ENCODE data around the gene TESK1. TPM values are rescaled to one million over a fixed set of nuclear protein-coding genes. Genes with fewer than 3 reads are reported as not detected.
"Not testable (repeated sequence)": the region's sequence is repeated elsewhere in the genome, so short reads cannot be mapped to it uniquely, and the experiment has no call there.

Gene TESK1
- total and polyA plus RNA-seq, 4 donors: 9.0 to 80.8 (median 44.0) TPM

DNA sequence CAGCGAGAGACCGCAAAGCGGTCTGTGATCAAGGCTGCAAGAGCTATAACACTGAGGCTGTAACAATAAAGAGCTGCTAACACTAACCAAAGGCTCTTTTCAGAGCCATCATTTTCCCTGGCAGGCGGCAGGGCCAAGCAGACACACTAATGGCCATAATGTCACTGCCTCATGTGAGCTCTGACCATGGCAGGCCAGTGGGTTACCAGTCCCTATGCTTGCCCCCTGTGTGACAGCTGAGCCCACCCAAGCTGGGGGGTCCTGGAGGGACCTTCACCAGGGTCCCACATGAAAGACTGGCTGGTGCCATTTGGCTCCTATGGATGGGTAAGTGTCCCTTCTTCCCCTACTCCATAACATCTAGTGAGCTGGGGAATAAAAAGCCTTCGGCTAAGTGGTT lies 29.6 kb upstream of the TESK1 start:
- H3K4me1 ChIP-seq (ENCODE audit: control insufficient read depth, insufficient read depth, low read length): no peaks in the 10 kb centered on the region
- H3K36me3 ChIP-seq (ENCODE audit: control insufficient read depth, insufficient read depth, low read length): no peaks in the 10 kb centered on the region
- H3K27ac ChIP-seq (ENCODE audit: low read depth, low read length): no peak overlapping the region
- no peak for DNase-seq (ENCODE audit: low read depth in 4 of 6, low spot score in 6 of 6)
- no peak overlapping the region for H3K4me3 ChIP-seq (ENCODE audit: low read depth, low read length)
- H3K9me3 ChIP-seq (ENCODE audit: control insufficient read depth, insufficient read depth, low read length): peaks cover 3% of the 10 kb centered on the region
- no peaks in the 10 kb centered on the region for H3K27me3 ChIP-seq (ENCODE audit: control insufficient read depth, insufficient read depth, low read length)
- 86% methylated on average over 5 of the region's 5 CpGs for WGBS (ENCODE audit: insufficient coverage)

DNA sequence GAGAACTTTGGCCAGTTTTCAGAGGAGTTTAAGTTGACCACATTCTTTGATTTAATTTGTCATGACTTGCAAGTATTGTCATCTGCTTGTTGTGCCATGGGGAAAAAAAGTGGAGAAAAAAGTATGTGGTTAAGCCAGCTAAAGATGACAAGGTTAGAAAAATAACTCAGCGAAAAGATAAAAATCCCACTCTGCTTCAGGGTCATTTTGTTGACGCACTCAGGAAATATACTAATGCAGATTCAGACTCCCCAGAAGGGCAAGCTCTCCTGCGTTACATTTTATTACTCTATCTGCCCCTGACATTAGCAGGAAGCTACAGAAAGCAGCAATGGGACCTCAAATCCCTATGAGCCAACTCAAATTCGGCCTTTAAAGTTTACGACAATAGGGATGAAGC lies 27.6 kb upstream of the TESK1 start:
- DNase-seq (ENCODE audit: low read depth in 4 of 6, low spot score in 6 of 6): no peak
- WGBS (ENCODE audit: insufficient coverage): no CpG with 5 or more reads among the region's 5 CpGs

DNA sequence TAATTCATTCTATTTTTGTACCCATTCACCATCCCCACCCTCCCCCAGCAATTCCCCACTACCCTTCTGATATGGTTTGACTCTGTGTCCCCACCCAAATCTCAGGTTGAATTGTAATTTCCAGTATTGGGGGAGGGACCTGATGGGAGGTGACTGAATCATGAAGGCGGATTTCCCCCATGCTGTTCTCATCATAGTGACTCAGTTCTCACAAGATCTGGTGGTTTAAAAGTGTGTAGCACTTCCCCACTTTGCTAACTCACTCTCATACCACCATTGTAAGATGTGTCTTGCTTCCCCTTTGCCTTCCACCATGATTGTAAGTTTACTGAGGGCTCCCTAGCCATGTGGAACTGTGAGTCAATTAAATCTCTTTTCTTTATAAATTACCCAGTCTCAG lies 25.9 kb upstream of the TESK1 start:
- Histone ChIP-seq H3K9me3 (ENCODE audit: control insufficient read depth, insufficient read depth, low read length) (peaks cover 6% of the 10 kb centered on the region), H3K27me3 (ENCODE audit: control insufficient read depth, insufficient read depth, low read length) (no peaks in the 10 kb centered on the region), H3K4me1 (ENCODE audit: control insufficient read depth, insufficient read depth, low read length) (no peaks in the 10 kb centered on the region), H3K27ac (ENCODE audit: low read depth, low read length) (no peak overlapping the region), H3K36me3 (ENCODE audit: control insufficient read depth, insufficient read depth, low read length) (no peaks in the 10 kb centered on the region), H3K4me3 (ENCODE audit: low read depth, low read length) (no peak overlapping the region)
- no CpG with 5 or more reads among the region's 1 CpG for WGBS (ENCODE audit: insufficient coverage)
- DNase-seq (ENCODE audit: low read depth in 4 of 6, low spot score in 6 of 6): no peak

More for the DNA sequence above, 27.6 kb upstream of the TESK1 start:
- no peaks in the 10 kb centered on the region for H3K27me3 ChIP-seq (ENCODE audit: control insufficient read depth, insufficient read depth, low read length)
- no peaks in the 10 kb centered on the region for H3K36me3 ChIP-seq (ENCODE audit: control insufficient read depth, insufficient read depth, low read length)
- H3K9me3 ChIP-seq (ENCODE audit: control insufficient read depth, insufficient read depth, low read length): peaks cover 6% of the 10 kb centered on the region
- no peaks in the 10 kb centered on the region for H3K4me1 ChIP-seq (ENCODE audit: control insufficient read depth, insufficient read depth, low read length)
- no peak overlapping the region for H3K4me3 ChIP-seq (ENCODE audit: low read depth, low read length)
- no peak overlapping the region for H3K27ac ChIP-seq (ENCODE audit: low read depth, low read length)

DNA sequence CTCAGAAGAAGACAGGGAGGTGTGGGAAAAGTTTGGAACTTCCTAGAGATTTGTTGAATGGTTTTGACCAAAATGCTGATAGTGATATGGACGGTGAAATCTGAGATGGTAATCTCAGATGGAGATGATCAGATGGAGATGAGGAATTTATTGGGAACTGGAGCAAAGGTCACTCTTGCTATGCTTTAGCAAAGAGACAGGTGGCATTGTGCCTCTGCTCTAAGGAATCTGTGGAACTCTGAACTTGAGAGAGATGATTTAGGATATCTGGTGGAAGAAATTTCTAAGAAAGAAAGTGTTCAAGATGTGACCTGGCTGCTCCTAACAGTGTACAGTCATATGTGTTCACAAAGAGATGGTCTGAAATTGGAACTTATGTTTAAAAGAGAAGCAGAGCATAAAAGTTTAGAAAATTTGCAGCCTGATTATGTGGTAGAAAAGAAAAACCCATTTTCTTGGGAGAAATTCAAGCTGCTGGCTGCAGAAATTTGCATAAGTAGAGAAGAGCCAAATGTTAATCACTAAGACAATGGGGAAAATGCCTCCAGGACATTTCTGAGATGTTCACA lies 25.3 kb upstream of the TESK1 start:
- H3K4me3 ChIP-seq (ENCODE audit: low read depth, low read length); H3K27ac ChIP-seq (ENCODE audit: low read depth, low read length); DNase-seq (ENCODE audit: low read depth in 4 of 6, low spot score in 6 of 6); H3K36me3 ChIP-seq (ENCODE audit: control insufficient read depth, insufficient read depth, low read length); H3K9me3 ChIP-seq (ENCODE audit: control insufficient read depth, insufficient read depth, low read length); H3K4me1 ChIP-seq (ENCODE audit: control insufficient read depth, insufficient read depth, low read length); H3K27me3 ChIP-seq (ENCODE audit: control insufficient read depth, insufficient read depth, low read length): not testable (repeated sequence)
- 75% methylated on average over 1 of the region's 1 CpG for WGBS (ENCODE audit: insufficient coverage)

DNA sequence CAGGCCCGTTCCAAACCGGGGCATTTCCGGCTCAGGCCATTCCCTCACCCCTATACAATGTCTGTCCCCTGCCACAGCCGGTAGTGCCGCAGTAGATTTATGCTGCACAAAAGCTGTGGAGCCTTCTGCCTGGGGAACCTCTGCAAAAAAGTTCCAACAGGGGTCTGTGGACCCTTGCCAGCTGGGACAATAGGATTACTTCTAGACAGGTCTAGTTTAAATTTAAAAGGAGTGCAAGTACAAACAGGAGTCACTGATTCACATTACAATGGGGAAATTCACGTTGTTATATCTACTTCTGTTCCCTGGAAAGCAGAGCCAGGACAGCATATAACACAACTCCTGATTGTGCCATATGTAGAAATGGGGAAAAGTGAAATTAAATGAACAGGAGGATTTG lies 21.5 kb upstream of the TESK1 start:
- 41% methylated on average over 5 of the region's 6 CpGs for WGBS (ENCODE audit: insufficient coverage)
- not testable (repeated sequence) for DNase-seq (ENCODE audit: low read depth in 4 of 6, low spot score in 6 of 6)

DNA sequence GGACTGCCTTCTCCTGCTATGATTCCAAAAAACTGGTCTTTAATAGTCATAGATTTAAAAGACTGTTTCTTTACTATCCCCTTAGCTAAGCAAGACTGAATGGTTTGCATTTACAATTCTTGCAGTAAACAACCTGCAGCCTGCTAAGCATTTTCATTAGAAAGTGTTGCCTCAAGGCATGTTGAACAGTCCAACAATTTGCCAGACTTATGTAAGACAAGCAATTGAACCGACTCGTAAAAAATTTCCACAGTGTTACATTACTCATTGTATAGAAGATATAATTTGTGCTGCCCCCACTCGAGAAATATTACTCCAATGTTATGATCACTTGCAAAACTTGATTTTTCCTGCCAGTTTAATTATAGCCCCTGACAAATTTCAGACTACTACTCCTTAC lies 20.4 kb upstream of the TESK1 start:
- H3K9me3 ChIP-seq (ENCODE audit: control insufficient read depth, insufficient read depth, low read length); H3K27ac ChIP-seq (ENCODE audit: low read depth, low read length); H3K27me3 ChIP-seq (ENCODE audit: control insufficient read depth, insufficient read depth, low read length); H3K36me3 ChIP-seq (ENCODE audit: control insufficient read depth, insufficient read depth, low read length); DNase-seq (ENCODE audit: low read depth in 4 of 6, low spot score in 6 of 6); H3K4me1 ChIP-seq (ENCODE audit: control insufficient read depth, insufficient read depth, low read length); H3K4me3 ChIP-seq (ENCODE audit: low read depth, low read length): not testable (repeated sequence)
- no CpG with 5 or more reads among the region's 3 CpGs for WGBS (ENCODE audit: insufficient coverage)

More for the DNA sequence above, 21.5 kb upstream of the TESK1 start:
- H3K27ac ChIP-seq (ENCODE audit: low read depth, low read length); H3K4me1 ChIP-seq (ENCODE audit: control insufficient read depth, insufficient read depth, low read length); H3K27me3 ChIP-seq (ENCODE audit: control insufficient read depth, insufficient read depth, low read length); H3K36me3 ChIP-seq (ENCODE audit: control insufficient read depth, insufficient read depth, low read length); H3K4me3 ChIP-seq (ENCODE audit: low read depth, low read length); H3K9me3 ChIP-seq (ENCODE audit: control insufficient read depth, insufficient read depth, low read length): not testable (repeated sequence)

DNA sequence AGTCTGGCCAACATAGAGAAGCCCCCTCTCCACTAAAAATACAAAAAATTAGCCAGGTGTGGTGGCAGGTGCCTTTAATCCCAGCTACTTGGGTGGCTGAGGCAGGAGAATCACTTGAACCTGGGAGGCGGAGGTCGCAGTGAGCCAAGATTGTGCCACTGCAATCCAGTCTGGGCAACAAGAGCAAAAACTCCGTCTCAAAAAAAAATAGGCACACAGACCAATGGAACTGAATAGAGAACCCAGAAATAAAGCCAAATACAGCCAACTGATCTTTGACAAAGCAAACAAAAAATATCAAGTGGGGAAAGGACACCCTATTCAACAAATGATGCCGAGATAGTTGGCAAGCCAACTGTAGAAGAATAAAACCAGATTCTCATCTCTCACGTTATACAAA lies 16.6 kb upstream of the TESK1 start:
- not testable (repeated sequence) for H3K27me3 ChIP-seq (ENCODE audit: control insufficient read depth, insufficient read depth, low read length); H3K4me1 ChIP-seq (ENCODE audit: control insufficient read depth, insufficient read depth, low read length); H3K27ac ChIP-seq (ENCODE audit: low read depth, low read length); H3K4me3 ChIP-seq (ENCODE audit: low read depth, low read length); DNase-seq (ENCODE audit: low read depth in 4 of 6, low spot score in 6 of 6); H3K36me3 ChIP-seq (ENCODE audit: control insufficient read depth, insufficient read depth, low read length); H3K9me3 ChIP-seq (ENCODE audit: control insufficient read depth, insufficient read depth, low read length)
- 91% methylated on average over 4 of the region's 5 CpGs for WGBS (ENCODE audit: insufficient coverage)

DNA sequence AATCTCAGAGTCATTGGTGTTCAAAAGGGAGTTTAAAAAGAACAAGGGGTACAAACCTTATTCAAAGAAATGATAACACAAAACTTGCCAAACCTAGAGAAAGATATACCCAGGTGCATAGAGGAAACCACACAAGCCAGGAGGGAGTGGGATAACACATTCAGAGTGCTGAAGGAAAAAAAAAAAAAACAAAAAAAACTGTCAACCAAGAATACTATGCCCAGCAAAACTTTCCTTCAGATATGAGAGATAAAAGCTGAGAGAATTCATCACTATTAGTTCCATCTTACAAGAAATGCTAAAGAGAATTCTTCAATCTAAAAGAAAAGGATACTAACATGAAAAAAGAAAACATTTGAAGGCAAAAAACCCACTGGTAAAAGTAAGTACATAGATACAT lies 11.5 kb upstream of the TESK1 start:
- Histone ChIP-seq H3K36me3 (ENCODE audit: control insufficient read depth, insufficient read depth, low read length) (no peaks in the 10 kb centered on the region), H3K9me3 (ENCODE audit: control insufficient read depth, insufficient read depth, low read length) (peaks cover 5% of the 10 kb centered on the region), H3K27ac (ENCODE audit: low read depth, low read length) (no peak overlapping the region), H3K27me3 (ENCODE audit: control insufficient read depth, insufficient read depth, low read length) (no peaks in the 10 kb centered on the region), H3K4me3 (ENCODE audit: low read depth, low read length) (no peak overlapping the region), H3K4me1 (ENCODE audit: control insufficient read depth, insufficient read depth, low read length) (no peaks in the 10 kb centered on the region)
- no peak for DNase-seq (ENCODE audit: low read depth in 4 of 6, low spot score in 6 of 6)

DNA sequence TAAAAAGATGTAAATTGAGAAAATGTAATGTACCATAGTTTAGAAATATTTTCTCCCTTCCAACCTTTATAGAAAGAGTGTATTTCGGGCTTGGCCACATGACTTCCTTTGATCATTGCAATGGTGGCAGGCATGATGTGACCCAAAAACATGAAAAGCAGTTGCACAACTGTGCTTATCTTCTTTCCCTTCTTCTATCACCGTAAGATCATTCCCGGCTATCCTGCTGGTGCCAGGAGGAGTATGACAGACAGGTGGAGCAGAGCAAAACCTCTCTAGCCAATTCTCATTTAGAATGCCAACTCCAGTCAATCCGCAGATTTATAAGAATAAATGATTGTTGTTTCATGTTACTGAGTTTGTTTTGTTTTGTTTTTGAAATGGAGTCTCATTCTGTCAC lies 10.6 kb upstream of the TESK1 start:
- no peaks in the 10 kb centered on the region for H3K36me3 ChIP-seq (ENCODE audit: control insufficient read depth, insufficient read depth, low read length)
- no peaks in the 10 kb centered on the region for H3K27me3 ChIP-seq (ENCODE audit: control insufficient read depth, insufficient read depth, low read length)
- H3K4me3 ChIP-seq (ENCODE audit: low read depth, low read length): no peak overlapping the region
- H3K9me3 ChIP-seq (ENCODE audit: control insufficient read depth, insufficient read depth, low read length): peaks cover 5% of the 10 kb centered on the region
- H3K4me1 ChIP-seq (ENCODE audit: control insufficient read depth, insufficient read depth, low read length): no peaks in the 10 kb centered on the region
- no peak for DNase-seq (ENCODE audit: low read depth in 4 of 6, low spot score in 6 of 6)
- no CpG with 5 or more reads among the region's 4 CpGs for WGBS (ENCODE audit: insufficient coverage)
- H3K27ac ChIP-seq (ENCODE audit: low read depth, low read length): no peak overlapping the region

DNA sequence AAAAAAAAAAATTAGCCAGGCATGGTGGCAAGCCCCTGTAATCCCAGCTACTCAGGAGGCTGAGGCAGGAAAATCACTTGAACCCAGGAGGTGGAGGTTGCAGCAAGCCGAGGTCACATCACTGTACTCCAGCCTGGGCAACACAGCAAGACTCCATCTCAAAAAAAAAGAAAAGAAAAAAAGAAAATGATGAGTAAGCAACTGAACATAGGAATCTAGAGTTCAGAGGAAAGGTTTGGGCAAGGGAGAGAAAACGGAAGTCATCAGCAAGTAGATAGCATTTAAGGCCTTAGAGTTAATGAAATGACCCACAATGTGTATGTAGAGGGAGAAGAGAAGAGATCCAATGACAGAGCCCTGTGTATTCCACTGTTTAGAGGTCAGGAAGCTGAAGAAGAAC lies 8.2 kb upstream of the TESK1 start:
- WGBS (ENCODE audit: insufficient coverage): 78% methylated on average over 1 of the region's 2 CpGs
- H3K4me1 ChIP-seq (ENCODE audit: control insufficient read depth, insufficient read depth, low read length); H3K4me3 ChIP-seq (ENCODE audit: low read depth, low read length); DNase-seq (ENCODE audit: low read depth in 4 of 6, low spot score in 6 of 6); H3K27me3 ChIP-seq (ENCODE audit: control insufficient read depth, insufficient read depth, low read length); H3K9me3 ChIP-seq (ENCODE audit: control insufficient read depth, insufficient read depth, low read length); H3K36me3 ChIP-seq (ENCODE audit: control insufficient read depth, insufficient read depth, low read length); H3K27ac ChIP-seq (ENCODE audit: low read depth, low read length): not testable (repeated sequence)
